ENCODE data around the gene MAP3K3. TPM values are rescaled to one million over a fixed set of nuclear protein-coding genes. Genes with fewer than 3 reads are reported as not detected.

Gene MAP3K3
- total and polyA plus RNA-seq, 2 experiments from 2014 or later, result 6.1 to 24.6 TPM

DNA sequence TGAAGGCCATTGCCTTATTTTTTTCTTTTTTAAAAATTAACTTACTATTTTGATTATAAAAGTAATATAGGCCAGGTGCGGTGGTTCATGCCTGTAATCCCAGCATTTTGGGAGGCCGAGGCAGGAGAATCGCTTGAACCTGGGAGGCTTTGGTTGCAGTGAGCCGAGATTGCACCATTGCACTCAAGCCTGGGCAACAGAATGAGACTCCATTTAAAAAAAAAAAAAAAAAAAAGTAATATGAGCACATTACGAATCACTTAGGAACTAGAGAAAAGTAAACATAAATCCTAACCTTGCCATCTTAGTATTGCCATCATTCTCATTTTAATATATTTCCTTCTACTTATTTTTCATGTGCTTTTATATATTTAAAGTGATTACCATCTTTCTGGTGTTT is 34.4 kb upstream of the MAP3K3 start:
- Mint-ChIP-seq H3K27me3 (ENCODE audit: insufficient read depth, low read depth, poor library complexity) (peaks cover 2% of the 10 kb centered on the region), H3K36me3 (ENCODE audit: low read depth) (peaks cover 65% of the 10 kb centered on the region), H3K27ac (no peak overlapping the region), H3K4me1 (no peaks in the 10 kb centered on the region), H3K9me3 (no peaks in the 10 kb centered on the region), H3K4me3 (no peak overlapping the region)
- Histone ChIP-seq H2AFZ (no peak overlapping the region), H3K4me1 (ENCODE audit: insufficient read depth) (no peaks in the 10 kb centered on the region), H4K20me1 (replicated peaks; ENCODE audit: insufficient read depth) (peaks cover 4% of the 10 kb centered on the region; the same call in 1 of the 2 replicates), H3K79me2 (replicated peaks; ENCODE audit: insufficient read depth) (no peaks in the 10 kb centered on the region), H3K36me3 (ENCODE audit: insufficient read depth) (peaks cover 24% of the 10 kb centered on the region), H3K9me2 (ENCODE audit: insufficient read depth) (no peaks in the 10 kb centered on the region), H3K27me3 (ENCODE audit: insufficient read depth) (no peaks in the 10 kb centered on the region), H3K4me2 (no peak overlapping the region), H3K27ac (ENCODE audit: low read depth) (no peak overlapping the region), H3F3A (replicated peaks; ENCODE audit: low read depth) (no peaks in the 10 kb centered on the region), H3K4me3 (no peak overlapping the region)
- TF ChIP-seq, protein P1, sequence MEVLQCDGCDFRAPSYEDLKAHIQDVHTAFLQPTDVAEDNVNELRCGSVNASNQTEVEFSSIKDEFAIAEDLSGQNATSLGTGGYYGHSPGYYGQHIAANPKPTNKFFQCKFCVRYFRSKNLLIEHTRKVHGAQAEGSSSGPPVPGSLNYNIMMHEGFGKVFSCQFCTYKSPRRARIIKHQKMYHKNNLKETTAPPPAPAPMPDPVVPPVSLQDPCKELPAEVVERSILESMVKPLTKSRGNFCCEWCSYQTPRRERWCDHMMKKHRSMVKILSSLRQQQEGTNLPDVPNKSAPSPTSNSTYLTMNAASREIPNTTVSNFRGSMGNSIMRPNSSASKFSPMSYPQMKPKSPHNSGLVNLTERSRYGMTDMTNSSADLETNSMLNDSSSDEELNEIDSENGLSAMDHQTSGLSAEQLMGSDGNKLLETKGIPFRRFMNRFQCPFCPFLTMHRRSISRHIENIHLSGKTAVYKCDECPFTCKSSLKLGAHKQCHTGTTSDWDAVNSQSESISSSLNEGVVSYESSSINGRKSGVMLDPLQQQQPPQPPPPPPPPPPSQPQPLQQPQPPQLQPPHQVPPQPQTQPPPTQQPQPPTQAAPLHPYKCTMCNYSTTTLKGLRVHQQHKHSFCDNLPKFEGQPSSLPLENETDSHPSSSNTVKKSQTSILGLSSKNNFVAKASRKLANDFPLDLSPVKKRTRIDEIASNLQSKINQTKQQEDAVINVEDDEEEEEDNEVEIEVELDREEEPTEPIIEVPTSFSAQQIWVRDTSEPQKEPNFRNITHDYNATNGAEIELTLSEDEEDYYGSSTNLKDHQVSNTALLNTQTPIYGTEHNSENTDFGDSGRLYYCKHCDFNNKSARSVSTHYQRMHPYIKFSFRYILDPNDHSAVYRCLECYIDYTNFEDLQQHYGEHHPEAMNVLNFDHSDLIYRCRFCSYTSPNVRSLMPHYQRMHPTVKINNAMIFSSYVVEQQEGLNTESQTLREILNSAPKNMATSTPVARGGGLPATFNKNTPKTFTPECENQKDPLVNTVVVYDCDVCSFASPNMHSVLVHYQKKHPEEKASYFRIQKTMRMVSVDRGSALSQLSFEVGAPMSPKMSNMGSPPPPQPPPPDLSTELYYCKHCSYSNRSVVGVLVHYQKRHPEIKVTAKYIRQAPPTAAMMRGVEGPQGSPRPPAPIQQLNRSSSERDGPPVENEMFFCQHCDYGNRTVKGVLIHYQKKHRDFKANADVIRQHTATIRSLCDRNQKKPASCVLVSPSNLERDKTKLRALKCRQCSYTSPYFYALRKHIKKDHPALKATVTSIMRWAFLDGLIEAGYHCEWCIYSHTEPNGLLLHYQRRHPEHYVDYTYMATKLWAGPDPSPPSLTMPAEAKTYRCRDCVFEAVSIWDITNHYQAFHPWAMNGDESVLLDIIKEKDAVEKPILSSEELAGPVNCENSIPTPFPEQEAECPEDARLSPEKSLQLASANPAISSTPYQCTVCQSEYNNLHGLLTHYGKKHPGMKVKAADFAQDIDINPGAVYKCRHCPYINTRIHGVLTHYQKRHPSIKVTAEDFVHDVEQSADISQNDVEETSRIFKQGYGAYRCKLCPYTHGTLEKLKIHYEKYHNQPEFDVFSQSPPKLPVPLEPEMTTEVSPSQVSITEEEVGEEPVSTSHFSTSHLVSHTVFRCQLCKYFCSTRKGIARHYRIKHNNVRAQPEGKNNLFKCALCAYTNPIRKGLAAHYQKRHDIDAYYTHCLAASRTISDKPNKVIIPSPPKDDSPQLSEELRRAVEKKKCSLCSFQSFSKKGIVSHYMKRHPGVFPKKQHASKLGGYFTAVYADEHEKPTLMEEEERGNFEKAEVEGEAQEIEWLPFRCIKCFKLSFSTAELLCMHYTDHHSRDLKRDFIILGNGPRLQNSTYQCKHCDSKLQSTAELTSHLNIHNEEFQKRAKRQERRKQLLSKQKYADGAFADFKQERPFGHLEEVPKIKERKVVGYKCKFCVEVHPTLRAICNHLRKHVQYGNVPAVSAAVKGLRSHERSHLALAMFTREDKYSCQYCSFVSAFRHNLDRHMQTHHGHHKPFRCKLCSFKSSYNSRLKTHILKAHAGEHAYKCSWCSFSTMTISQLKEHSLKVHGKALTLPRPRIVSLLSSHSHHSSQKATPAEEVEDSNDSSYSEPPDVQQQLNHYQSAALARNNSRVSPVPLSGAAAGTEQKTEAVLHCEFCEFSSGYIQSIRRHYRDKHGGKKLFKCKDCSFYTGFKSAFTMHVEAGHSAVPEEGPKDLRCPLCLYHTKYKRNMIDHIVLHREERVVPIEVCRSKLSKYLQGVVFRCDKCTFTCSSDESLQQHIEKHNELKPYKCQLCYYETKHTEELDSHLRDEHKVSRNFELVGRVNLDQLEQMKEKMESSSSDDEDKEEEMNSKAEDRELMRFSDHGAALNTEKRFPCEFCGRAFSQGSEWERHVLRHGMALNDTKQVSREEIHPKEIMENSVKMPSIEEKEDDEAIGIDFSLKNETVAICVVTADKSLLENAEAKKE (CRISPR knock-in tag; IDR thresholded peaks at IDR 0.05), result no peak
- TF ChIP-seq EZH2 (IDR thresholded peaks at IDR 0.05; ENCODE audit: low read depth, unreplicated experiment), result no peak
- no peak for TF ChIP-seq ZNF331 (CRISPR knock-in tag; IDR thresholded peaks at IDR 0.05; ENCODE audit: low read depth)
- no peak for TF ChIP-seq JUNB (IDR thresholded peaks at IDR 0.05; ENCODE audit: unreplicated experiment)
- TF ChIP-seq STAT1 (IDR thresholded peaks at IDR 0.05; ENCODE audit: unreplicated experiment), result no peak
- TF ChIP-seq EZH2phosphoT487 (IDR thresholded peaks at IDR 0.05; ENCODE audit: unreplicated experiment), result no peak
- no peak for TF ChIP-seq POLR2AphosphoS5 (IDR thresholded peaks at IDR 0.05; ENCODE audit: low read depth)
- no peak for TF ChIP-seq NANOG (IDR thresholded peaks at IDR 0.05; ENCODE audit: borderline replicate concordance)
- no peak for TF ChIP-seq ZNF114 (CRISPR knock-in tag; IDR thresholded peaks at IDR 0.05)
- TF ChIP-seq CREB1 (CRISPR knock-in tag; IDR thresholded peaks at IDR 0.05; ENCODE audit: low read depth), result no peak
- TF ChIP-seq, protein P2, sequence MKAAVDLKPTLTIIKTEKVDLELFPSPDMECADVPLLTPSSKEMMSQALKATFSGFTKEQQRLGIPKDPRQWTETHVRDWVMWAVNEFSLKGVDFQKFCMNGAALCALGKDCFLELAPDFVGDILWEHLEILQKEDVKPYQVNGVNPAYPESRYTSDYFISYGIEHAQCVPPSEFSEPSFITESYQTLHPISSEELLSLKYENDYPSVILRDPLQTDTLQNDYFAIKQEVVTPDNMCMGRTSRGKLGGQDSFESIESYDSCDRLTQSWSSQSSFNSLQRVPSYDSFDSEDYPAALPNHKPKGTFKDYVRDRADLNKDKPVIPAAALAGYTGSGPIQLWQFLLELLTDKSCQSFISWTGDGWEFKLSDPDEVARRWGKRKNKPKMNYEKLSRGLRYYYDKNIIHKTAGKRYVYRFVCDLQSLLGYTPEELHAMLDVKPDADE (IDR thresholded peaks at IDR 0.05), result no peak
- no peak for TF ChIP-seq CTCF (conservative IDR thresholded peaks at IDR 0.05; ENCODE audit: low read depth in 2 of 2)
- TF ChIP-seq, protein P3, sequence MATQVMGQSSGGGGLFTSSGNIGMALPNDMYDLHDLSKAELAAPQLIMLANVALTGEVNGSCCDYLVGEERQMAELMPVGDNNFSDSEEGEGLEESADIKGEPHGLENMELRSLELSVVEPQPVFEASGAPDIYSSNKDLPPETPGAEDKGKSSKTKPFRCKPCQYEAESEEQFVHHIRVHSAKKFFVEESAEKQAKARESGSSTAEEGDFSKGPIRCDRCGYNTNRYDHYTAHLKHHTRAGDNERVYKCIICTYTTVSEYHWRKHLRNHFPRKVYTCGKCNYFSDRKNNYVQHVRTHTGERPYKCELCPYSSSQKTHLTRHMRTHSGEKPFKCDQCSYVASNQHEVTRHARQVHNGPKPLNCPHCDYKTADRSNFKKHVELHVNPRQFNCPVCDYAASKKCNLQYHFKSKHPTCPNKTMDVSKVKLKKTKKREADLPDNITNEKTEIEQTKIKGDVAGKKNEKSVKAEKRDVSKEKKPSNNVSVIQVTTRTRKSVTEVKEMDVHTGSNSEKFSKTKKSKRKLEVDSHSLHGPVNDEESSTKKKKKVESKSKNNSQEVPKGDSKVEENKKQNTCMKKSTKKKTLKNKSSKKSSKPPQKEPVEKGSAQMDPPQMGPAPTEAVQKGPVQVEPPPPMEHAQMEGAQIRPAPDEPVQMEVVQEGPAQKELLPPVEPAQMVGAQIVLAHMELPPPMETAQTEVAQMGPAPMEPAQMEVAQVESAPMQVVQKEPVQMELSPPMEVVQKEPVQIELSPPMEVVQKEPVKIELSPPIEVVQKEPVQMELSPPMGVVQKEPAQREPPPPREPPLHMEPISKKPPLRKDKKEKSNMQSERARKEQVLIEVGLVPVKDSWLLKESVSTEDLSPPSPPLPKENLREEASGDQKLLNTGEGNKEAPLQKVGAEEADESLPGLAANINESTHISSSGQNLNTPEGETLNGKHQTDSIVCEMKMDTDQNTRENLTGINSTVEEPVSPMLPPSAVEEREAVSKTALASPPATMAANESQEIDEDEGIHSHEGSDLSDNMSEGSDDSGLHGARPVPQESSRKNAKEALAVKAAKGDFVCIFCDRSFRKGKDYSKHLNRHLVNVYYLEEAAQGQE (IDR thresholded peaks at IDR 0.05; ENCODE audit: unreplicated experiment), result no peak
- DNase-seq (ENCODE audit: low spot score) (no peak), ATAC-seq (no peak)
